Mononuclear cell (primary cell): ENCODE measurements around the gene AGO4. TPM values are rescaled to one million over a fixed set of nuclear protein-coding genes. Genes with fewer than 3 reads are reported as not detected.
"Not testable (repeated sequence)": the region's sequence is repeated elsewhere in the genome, so short reads cannot be mapped to it uniquely, and the experiment has no call there.

Experiments used
- H3K27me3 ChIP-seq: 2 replicates; pipeline ENCODE4 v1.6.0; 2011; ENCODE audit warnings: low read length, control low read depth; ENCODE audit not compliant: insufficient read depth
- H3K4me1 ChIP-seq: 2 replicates; pipeline ENCODE4 v1.5.1; 2011; ENCODE audit warnings: mild to moderate bottlenecking, low read length, control low read depth; ENCODE audit not compliant: insufficient read depth
- H3K4me3 ChIP-seq: 2 replicates; pipeline ENCODE4 v1.5.1; 2011; ENCODE audit warnings: mild to moderate bottlenecking, low read length, moderate library complexity
- H3K9me3 ChIP-seq: 2 replicates; pipeline ENCODE4 v1.5.1; 2011; ENCODE audit warnings: low read depth, mild to moderate bottlenecking, control low read depth, low read length
- total RNA-seq: library from RNA; depleted of rRNA; stranded (reverse); fragments of >200 nt; gene quantifications from one replicate; pipeline ENCODE4 v1.2.3, GENCODE V29; 2012

Gene AGO4
- total RNA-seq, 1 donor, result 22.2 TPM

GRCh38 chr1:35869245-35869950 is 61.6 kb downstream of the AGO4 start:
- not testable (repeated sequence) for H3K9me3 ChIP-seq, H3K27me3 ChIP-seq, H3K4me3 ChIP-seq
- H3K4me1 ChIP-seq, result peaks cover 41% of the 10 kb centered on the region

GRCh38 chr1:35870651-35871309 is 63.0 kb downstream of the AGO4 start:
- Histone ChIP-seq H3K4me3 (no peak overlapping the region), H3K9me3 (no peaks in the 10 kb centered on the region), H3K4me1 (peaks cover 29% of the 10 kb centered on the region), H3K27me3 (no peaks in the 10 kb centered on the region)

- H3K9me3 ChIP-seq, result no peaks in the 10 kb centered on the region
- H3K4me3 ChIP-seq, result no peak overlapping the region
- H3K27me3 ChIP-seq, result no peaks in the 10 kb centered on the region
- H3K4me1 ChIP-seq, result peaks cover 11% of the 10 kb centered on the region
Observed at GRCh38 chr1:35873243-35873750, 65.5 kb downstream of the AGO4 start.

DNA sequence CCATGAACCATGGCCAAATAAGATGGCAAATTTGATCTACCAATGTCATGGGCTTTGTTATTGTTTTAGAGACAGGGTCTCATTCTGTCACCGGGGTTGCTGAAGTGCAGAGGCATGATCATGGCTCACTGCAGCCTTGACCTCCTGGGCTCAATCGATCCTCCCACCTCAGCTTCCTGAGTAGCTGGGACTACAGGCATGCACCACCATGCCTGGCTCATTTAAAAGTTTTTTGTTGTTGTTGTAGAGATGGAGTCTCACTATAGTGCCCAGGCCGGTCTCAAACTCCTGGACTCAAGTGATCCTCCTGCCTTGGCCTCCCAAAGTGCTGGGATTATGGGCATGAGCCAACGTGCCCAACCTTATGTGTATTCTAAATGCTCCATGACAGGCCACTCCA is 66.3 kb downstream of the AGO4 start:
- peaks cover 11% of the 10 kb centered on the region for H3K4me1 ChIP-seq
- H3K9me3 ChIP-seq, H3K27me3 ChIP-seq, H3K4me3 ChIP-seq: not testable (repeated sequence)

DNA sequence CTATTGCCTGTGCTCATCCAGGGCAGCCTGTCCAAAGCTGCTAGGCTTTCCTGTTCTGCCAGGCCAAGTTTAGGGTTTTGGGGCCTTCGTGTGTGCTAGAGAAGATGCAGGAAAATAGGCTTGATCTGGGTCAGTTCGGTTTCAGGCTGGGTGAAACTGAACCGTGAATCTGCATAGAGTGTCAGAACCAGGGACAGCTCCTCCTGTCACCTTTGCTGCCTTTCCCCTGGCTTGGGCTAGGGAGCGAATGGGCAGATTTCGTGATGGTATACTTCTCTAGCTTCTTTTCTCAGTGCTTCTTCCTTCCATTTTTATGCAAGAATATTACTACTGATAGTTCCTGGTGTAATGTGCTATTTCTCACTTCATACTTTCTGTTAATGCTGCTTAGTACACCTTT is 69.2 kb downstream of the AGO4 start:
- peaks cover 11% of the 10 kb centered on the region for H3K4me1 ChIP-seq
- no peaks in the 10 kb centered on the region for H3K27me3 ChIP-seq
- H3K9me3 ChIP-seq, result no peaks in the 10 kb centered on the region
- H3K4me3 ChIP-seq, result no peak overlapping the region

GRCh38 chr1:35881850-35882273 is 74.0 kb downstream of the AGO4 start:
- Histone ChIP-seq H3K9me3 (no peaks in the 10 kb centered on the region), H3K4me3 (no peak overlapping the region), H3K27me3 (no peaks in the 10 kb centered on the region), H3K4me1 (peaks cover 39% of the 10 kb centered on the region)

GRCh38 chr1:35882586-35882944 is 74.7 kb downstream of the AGO4 start:
- peaks cover 46% of the 10 kb centered on the region for H3K4me1 ChIP-seq
- H3K27me3 ChIP-seq, result no peaks in the 10 kb centered on the region
- H3K4me3 ChIP-seq, result no peak overlapping the region
- no peaks in the 10 kb centered on the region for H3K9me3 ChIP-seq

- Histone ChIP-seq H3K4me1 (peaks cover 52% of the 10 kb centered on the region), H3K27me3 (no peaks in the 10 kb centered on the region), H3K4me3 (peak within 1 kb of the TSS; percentile 100), H3K9me3 (no peaks in the 10 kb centered on the region)
Observed at GRCh38 chr1:35882945-35883634, 75.3 kb downstream of the AGO4 start, which contains the start of gene AGO1. TSS of gene AGO1 (plus strand) at chr1:35883209. CDS start at chr1:35883422, 213 bp downstream.

- peaks cover 57% of the 10 kb centered on the region for H3K4me1 ChIP-seq
- peak overlapping the region; percentile 100 for H3K4me3 ChIP-seq
Observed at GRCh38 chr1:35883635-35884101, 75.9 kb downstream of the AGO4 start.

GRCh38 chr1:35884934-35885333 is 77.1 kb downstream of the AGO4 start:
- Histone ChIP-seq H3K4me3 (no peak overlapping the region), H3K27me3 (no peaks in the 10 kb centered on the region), H3K4me1 (peaks cover 67% of the 10 kb centered on the region), H3K9me3 (no peaks in the 10 kb centered on the region)

More at GRCh38 chr1:35883635-35884101, 75.9 kb downstream of the AGO4 start:
- no peaks in the 10 kb centered on the region for H3K27me3 ChIP-seq
- no peaks in the 10 kb centered on the region for H3K9me3 ChIP-seq

- Histone ChIP-seq H3K4me3 (no peak overlapping the region), H3K9me3 (no peaks in the 10 kb centered on the region), H3K27me3 (no peaks in the 10 kb centered on the region), H3K4me1 (peaks cover 67% of the 10 kb centered on the region)
Observed at GRCh38 chr1:35885961-35886558, 78.2 kb downstream of the AGO4 start.

DNA sequence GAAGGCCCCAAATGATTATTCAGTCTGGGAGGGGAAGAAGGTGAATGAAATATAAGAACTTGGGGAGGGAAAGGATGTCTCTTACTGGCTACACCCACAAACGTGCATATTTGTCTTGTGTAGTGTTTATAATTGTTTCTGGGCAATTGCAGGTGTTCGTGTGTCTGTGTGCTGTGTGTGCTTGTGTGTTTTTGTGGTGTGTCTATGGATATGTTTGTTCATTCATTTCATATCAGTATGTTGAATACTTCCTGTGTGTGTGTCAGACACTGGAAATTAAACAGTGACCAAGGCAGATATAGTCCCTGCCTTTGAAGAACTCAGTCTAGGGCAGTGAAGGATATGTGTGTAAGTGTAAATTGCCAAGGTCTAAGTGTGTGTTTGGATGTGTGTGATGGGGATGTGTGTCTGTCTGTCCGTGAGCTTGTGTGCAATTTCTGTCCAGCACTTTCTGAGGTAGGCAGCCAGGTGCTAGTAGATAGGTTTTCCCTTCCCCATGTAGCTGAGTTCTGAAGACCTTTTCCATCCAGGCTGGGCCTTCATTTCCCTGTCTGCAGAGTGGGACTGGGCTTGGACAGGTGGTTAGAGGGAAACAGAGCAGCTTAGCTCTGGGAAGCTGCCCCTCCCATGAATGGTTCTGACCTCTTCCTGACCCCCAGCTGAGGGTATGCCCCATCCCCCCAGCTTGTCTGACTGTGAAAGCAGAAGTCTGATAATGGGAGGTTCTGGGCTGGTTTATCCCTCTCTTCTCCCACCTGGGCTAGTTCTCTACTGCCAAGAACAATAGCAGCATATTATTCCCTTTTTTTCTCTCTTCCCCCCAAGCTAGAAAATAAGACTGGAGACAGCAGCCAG is 79.0 kb downstream of the AGO4 start:
- Histone ChIP-seq H3K9me3 (no peaks in the 10 kb centered on the region), H3K4me1 (peaks cover 67% of the 10 kb centered on the region), H3K4me3 (no peak overlapping the region), H3K27me3 (no peaks in the 10 kb centered on the region)

GRCh38 chr1:35887508-35887907 is 79.7 kb downstream of the AGO4 start:
- Histone ChIP-seq H3K4me1 (peaks cover 66% of the 10 kb centered on the region), H3K4me3 (no peak overlapping the region), H3K9me3 (no peaks in the 10 kb centered on the region), H3K27me3 (no peaks in the 10 kb centered on the region)

DNA sequence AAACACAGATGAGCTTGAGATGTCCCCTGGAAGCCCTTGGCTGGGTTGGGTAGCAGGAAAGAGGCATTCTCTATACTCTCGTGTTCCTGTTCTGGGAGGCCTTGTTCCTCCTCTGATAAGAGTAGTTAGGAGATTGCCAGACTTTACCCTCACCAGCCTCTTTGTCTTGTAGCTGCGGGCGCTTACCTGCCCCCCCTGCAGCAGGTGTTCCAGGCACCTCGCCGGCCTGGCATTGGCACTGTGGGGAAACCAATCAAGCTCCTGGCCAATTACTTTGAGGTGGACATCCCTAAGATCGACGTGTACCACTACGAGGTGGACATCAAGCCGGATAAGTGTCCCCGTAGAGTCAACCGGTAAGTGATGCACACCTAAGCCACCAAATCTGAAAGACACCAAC is 80.4 kb downstream of the AGO4 start:
- H3K4me3 ChIP-seq, result no peak overlapping the region
- no peaks in the 10 kb centered on the region for H3K9me3 ChIP-seq

More for the DNA sequence above, 80.4 kb downstream of the AGO4 start:
- Histone ChIP-seq H3K27me3 (no peaks in the 10 kb centered on the region), H3K4me1 (peaks cover 64% of the 10 kb centered on the region)
